ENCODE data around the gene CAVIN2.
"Not testable (repeated sequence)": the region's sequence is repeated elsewhere in the genome, so short reads cannot be mapped to it uniquely, and the experiment has no call there.

The CAVIN2 gene

DNA sequence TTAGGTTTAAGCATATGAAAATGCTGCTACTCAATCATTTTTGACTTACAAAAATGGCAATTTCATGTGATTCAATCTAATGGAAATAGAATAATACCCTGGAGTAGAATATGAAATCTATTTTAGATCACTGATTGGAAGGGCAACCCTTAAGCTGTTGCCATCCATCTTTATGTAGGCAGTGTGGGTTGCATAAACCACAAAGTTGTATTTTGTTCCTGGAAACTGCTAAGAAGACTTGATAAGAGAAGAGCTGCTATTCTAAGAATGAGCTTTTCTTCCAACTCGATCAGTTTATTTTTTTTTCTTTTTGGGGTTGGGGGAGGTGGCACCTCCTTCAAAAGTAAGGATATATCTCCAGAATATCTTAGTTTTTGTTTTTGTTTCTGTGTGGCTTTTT is 60.2 kb downstream of the CAVIN2 start:
- no peak for TF ChIP-seq CTCF (conservative IDR thresholded peaks at IDR 0.05; ENCODE audit: low read depth)
- DNase-seq (ENCODE audit: low spot score): no peak
- POLR2A ChIA-PET (ENCODE audit: low non-redundant PET): no interaction called here
- no peak overlapping the region for H3K27ac ChIP-seq
- CTCF ChIA-PET: interaction anchor here (0.6 to 1.1 kb wide), 2 partner anchors 376 to 795 kb away, joined by 4 to 6 read pairs; no protein-coding TSS in a partner anchor

DNA sequence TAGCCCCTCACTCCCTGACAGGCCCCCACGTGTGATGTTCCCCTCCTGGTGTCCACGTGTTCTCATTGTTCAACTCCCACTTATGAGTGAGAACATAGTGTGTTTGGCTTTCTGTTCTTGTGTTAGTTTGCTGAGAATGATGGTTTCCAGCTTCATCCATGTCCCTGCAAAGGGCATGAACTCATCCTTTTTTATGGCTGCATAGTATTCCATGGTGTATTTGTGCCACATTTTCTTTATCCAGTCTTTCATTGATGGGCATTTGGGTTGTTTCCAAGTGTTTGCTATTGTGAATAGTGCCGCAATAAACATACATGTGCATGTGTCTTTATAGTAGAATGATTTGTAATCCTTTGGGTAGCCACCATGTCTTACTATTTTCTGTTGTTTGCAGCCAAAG is 61.2 kb downstream of the CAVIN2 start:
- DNase-seq (ENCODE audit: low spot score); CTCF ChIA-PET; POLR2A ChIA-PET (ENCODE audit: low non-redundant PET); H3K27ac ChIP-seq: not testable (repeated sequence)

Measured in RWPE1 (cell line).